ENCODE data around the gene ZNF701.
"Not testable (repeated sequence)": the region's sequence is repeated elsewhere in the genome, so short reads cannot be mapped to it uniquely, and the experiment has no call there.

Gene ZNF701

GRCh38 chr19:52533901-52534300 is 36.2 kb upstream of the ZNF701 start:
- H3K27ac ChIP-seq (ENCODE audit: extremely low read depth, low read depth, low read length): no peak overlapping the region
- ChIA-PET CTCF (no interaction called here), POLR2A (no interaction called here)
- no peak overlapping the region for H3K4me3 ChIP-seq (ENCODE audit: low read depth, low read length)
- TF ChIP-seq ZNF157 (tag by site-specific recombination; IDR thresholded peaks at IDR 0.05): no peak
- no peak for TF ChIP-seq ZNF223 (tag by site-specific recombination; IDR thresholded peaks at IDR 0.05)
- no peak for TF ChIP-seq ZSCAN16 (tag by site-specific recombination; IDR thresholded peaks at IDR 0.05)
- TF ChIP-seq ZNF24 (tag by site-specific recombination; IDR thresholded peaks at IDR 0.05): no peak
- TF ChIP-seq ZNF184 (tag by site-specific recombination; IDR thresholded peaks at IDR 0.05): no peak
- no peak for TF ChIP-seq REPIN1 (tag by site-specific recombination; IDR thresholded peaks at IDR 0.05; ENCODE audit: low read depth)
- no peak for TF ChIP-seq ZNF341 (tag by site-specific recombination; IDR thresholded peaks at IDR 0.05; ENCODE audit: low read depth)
- no peak for TF ChIP-seq ZNF670 (tag by site-specific recombination; IDR thresholded peaks at IDR 0.05; ENCODE audit: low read depth)
- no peak for TF ChIP-seq ZNF248 (tag by site-specific recombination; IDR thresholded peaks at IDR 0.05)
- TF ChIP-seq ZNF488 (tag by site-specific recombination; IDR thresholded peaks at IDR 0.05): no peak
- TF ChIP-seq GLIS2 (tag by site-specific recombination; IDR thresholded peaks at IDR 0.05): no peak
- TF ChIP-seq TCF7L2 (IDR thresholded peaks at IDR 0.05; ENCODE audit: borderline replicate concordance, low read depth, low read length): no peak
- no peak for TF ChIP-seq ZNF280C (tag by site-specific recombination; IDR thresholded peaks at IDR 0.05)
- no peak for TF ChIP-seq WT1 (tag by site-specific recombination; IDR thresholded peaks at IDR 0.05)
- no peaks in the 10 kb centered on the region for H3K9me3 ChIP-seq (ENCODE audit: control insufficient read depth, insufficient read depth, low read depth, low read length)
- H3K36me3 ChIP-seq (ENCODE audit: control insufficient read depth in 2 of 2, insufficient read depth in 1 of 2, low read length in 2 of 2): peaks cover 0 to 19% of the 10 kb centered on the region in 2 experiments; a peak in 1 of 3 replicates
- no peaks in the 10 kb centered on the region for H3K4me1 ChIP-seq (ENCODE audit: control insufficient read depth, insufficient read depth, low read length)

- H3K27ac ChIP-seq (ENCODE audit: extremely low read depth, low read depth, low read length); H3K4me1 ChIP-seq (ENCODE audit: control insufficient read depth, insufficient read depth, low read length); POLR2A ChIA-PET; H3K4me3 ChIP-seq (ENCODE audit: low read depth, low read length); CTCF ChIA-PET; H3K9me3 ChIP-seq (ENCODE audit: control insufficient read depth, insufficient read depth, low read depth, low read length): not testable (repeated sequence)
- H3K36me3 ChIP-seq (ENCODE audit: control insufficient read depth in 2 of 2, insufficient read depth in 1 of 2, low read length in 2 of 2): peaks cover 0 to 19% of the 10 kb centered on the region in 2 experiments; a peak in 1 of 3 replicates
Observed at GRCh38 chr19:52535385-52535770, 34.7 kb upstream of the ZNF701 start.

- POLR2A ChIA-PET: no interaction called here
- peaks cover 0 to 19% of the 10 kb centered on the region in 2 experiments; a peak in 1 of 3 replicates for H3K36me3 ChIP-seq (ENCODE audit: control insufficient read depth in 2 of 2, insufficient read depth in 1 of 2, low read length in 2 of 2)
- TF ChIP-seq ZNF324 (tag by site-specific recombination; IDR thresholded peaks at IDR 0.05): no peak
- no peak for TF ChIP-seq KLF8 (tag by site-specific recombination; IDR thresholded peaks at IDR 0.05)
- no peak for TF ChIP-seq ZNF488 (tag by site-specific recombination; IDR thresholded peaks at IDR 0.05)
- TF ChIP-seq ZSCAN5A (tag by site-specific recombination; IDR thresholded peaks at IDR 0.05): no peak
- TF ChIP-seq ZNF704 (tag by site-specific recombination; IDR thresholded peaks at IDR 0.05): no peak
- TF ChIP-seq ZNF658 (tag by site-specific recombination; IDR thresholded peaks at IDR 0.05): no peak
- no peak for TF ChIP-seq ZBTB49 (tag by site-specific recombination; IDR thresholded peaks at IDR 0.05; ENCODE audit: low read depth)
Observed at GRCh38 chr19:52535771-52536447, 34.2 kb upstream of the ZNF701 start.

More at GRCh38 chr19:52535771-52536447, 34.2 kb upstream of the ZNF701 start:
- H3K9me3 ChIP-seq (ENCODE audit: control insufficient read depth, insufficient read depth, low read depth, low read length): no peaks in the 10 kb centered on the region
- H3K27ac ChIP-seq (ENCODE audit: extremely low read depth, low read depth, low read length): no peak overlapping the region
- CTCF ChIA-PET: no interaction called here
- no peaks in the 10 kb centered on the region for H3K4me1 ChIP-seq (ENCODE audit: control insufficient read depth, insufficient read depth, low read length)
- peak overlapping the region; percentile 11 for H3K4me3 ChIP-seq (ENCODE audit: low read depth, low read length)
